Endodermal cell (in vitro differentiated cells): ENCODE measurements around the gene EFCAB6. TPM values are rescaled to one million over a fixed set of nuclear protein-coding genes. Genes with fewer than 3 reads are reported as not detected.

ENCODE experiments used
- DNase-seq: peaks from one replicate; pipeline ENCODE4 v3.0.0-alpha.2; 2017
- H3K27ac ChIP-seq: 2 replicates; pipeline ENCODE4 v1.5.1; 2013; ENCODE audit warnings: mild to moderate bottlenecking, low read depth, low read length, moderate library complexity
- H3K27me3 ChIP-seq: 2 replicates; pipeline ENCODE4 v1.6.1; 2013; ENCODE audit warnings: mild to moderate bottlenecking, low read length, moderate library complexity; ENCODE audit not compliant: insufficient read depth, control insufficient read depth, poor library complexity, severe bottlenecking
- H3K36me3 ChIP-seq: 2 replicates; pipeline ENCODE4 v1.7.0; 2013; ENCODE audit warnings: mild to moderate bottlenecking, low read length, moderate library complexity; ENCODE audit not compliant: control insufficient read depth, insufficient read depth
- H3K4me1 ChIP-seq: one replicate; pipeline ENCODE4 v1.7.0; 2013; ENCODE audit warnings: low read length; ENCODE audit not compliant: control insufficient read depth, insufficient read depth
- H3K4me3 ChIP-seq: 2 replicates; pipeline ENCODE4 v1.5.1; 2013; ENCODE audit warnings: mild to moderate bottlenecking, low read length, moderate library complexity
- H3K9ac ChIP-seq: 2 replicates; pipeline ENCODE4 v1.6.1; 2013; ENCODE audit warnings: mild to moderate bottlenecking, low read length, moderate library complexity; ENCODE audit not compliant: poor library complexity, severe bottlenecking; ENCODE audit errors: extremely low read depth
- H3K9me3 ChIP-seq: 2 replicates; pipeline ENCODE4 v1.6.1; 2013; ENCODE audit warnings: mild to moderate bottlenecking, low read length, moderate library complexity; ENCODE audit not compliant: control insufficient read depth
- H3K27ac Mint-ChIP-seq: 2 replicates; pipeline ENCODE4 v1.8.0; 2020; ENCODE audit warnings: mixed read lengths
- H3K27me3 Mint-ChIP-seq: 2 replicates; pipeline ENCODE4 v1.8.0; 2021; ENCODE audit warnings: mild to moderate bottlenecking, mixed read lengths; ENCODE audit not compliant: insufficient read depth
- H3K36me3 Mint-ChIP-seq: 2 replicates; pipeline ENCODE4 v1.8.0; 2020; ENCODE audit warnings: low read depth, mixed read lengths
- H3K4me1 Mint-ChIP-seq: 2 replicates; pipeline ENCODE4 v1.8.0; 2020; ENCODE audit warnings: mixed read lengths
- H3K4me3 Mint-ChIP-seq: 2 replicates; pipeline ENCODE4 v1.8.0; 2020; ENCODE audit warnings: mild to moderate bottlenecking, moderate library complexity, mixed read lengths
- H3K9me3 Mint-ChIP-seq: 2 replicates; pipeline ENCODE4 v1.8.0; 2020; ENCODE audit warnings: mild to moderate bottlenecking, mixed read lengths
- CTCF ChIP-seq: fragments of 200-600 bp; sonication (generic); conservative IDR thresholded peaks from 2 replicates; pipeline ENCODE4 v1.5.0; 2021; ENCODE audit warnings: antibody characterized with exemption, mild to moderate bottlenecking
- WGBS, 2 experiments: methylation state at CpG; one replicate each; pipeline versions ENCODE4 v1.1.5 to v1.1.7; 2013; ENCODE audit warnings: missing lambda C conversion rate in 2 of 2, mixed read lengths in 1 of 2; ENCODE audit not compliant: insufficient coverage in 1 of 2, insufficient read length in 1 of 2; 5-methylcytosine and 5-hydroxymethylcytosine counted together
- total RNA-seq, 2 donors: library from RNA; stranded (reverse); fragmentation: NEBNext Ultra II Directional in 1 of 2; extraction: Animal tissue kit (Norgen Biotek cat#: 25700) in 1 of 2; gene quantifications; 2 replicates in 1 of 2; 3 replicates in 1 of 2; pipeline ENCODE4 v1.2.1, GENCODE V29; 2021

EFCAB6 gene
- total RNA-seq, 2 donors from 2014 or later: 1.8 to 2.0 TPM

GRCh38 chr22:43633631-43634285 is 178.3 kb downstream of the EFCAB6 start:
- Mint-ChIP-seq H3K27ac (no peak overlapping the region), H3K4me3 (no peak overlapping the region), H3K9me3 (peaks cover under 1% of the 10 kb centered on the region), H3K4me1 (no peaks in the 10 kb centered on the region), H3K36me3 (no peaks in the 10 kb centered on the region), H3K27me3 (no peaks in the 10 kb centered on the region)
- Histone ChIP-seq H3K36me3 (no peaks in the 10 kb centered on the region), H3K27me3 (no peaks in the 10 kb centered on the region), H3K27ac (no peak overlapping the region), H3K4me1 (no peaks in the 10 kb centered on the region), H3K4me3 (no peak overlapping the region), H3K9ac (no peak overlapping the region), H3K9me3 (no peaks in the 10 kb centered on the region)
- no peak for TF ChIP-seq CTCF
- 89 to 94% methylated on average over 9 to 13 of the region's 13 CpGs for WGBS, 2 experiments
- no peak for DNase-seq

GRCh38 chr22:43631846-43632245 is 180.3 kb downstream of the EFCAB6 start:
- H3K9me3 Mint-ChIP-seq: no peaks in the 10 kb centered on the region
- 94 to 100% methylated on average over 8 to 10 of the region's 10 CpGs for WGBS, 2 experiments
- no peaks in the 10 kb centered on the region for H3K4me1 Mint-ChIP-seq
- TF ChIP-seq CTCF: no peak
- Histone ChIP-seq H3K36me3 (no peaks in the 10 kb centered on the region), H3K9me3 (no peaks in the 10 kb centered on the region), H3K4me3 (no peak overlapping the region), H3K27me3 (no peaks in the 10 kb centered on the region), H3K9ac (no peak overlapping the region), H3K4me1 (no peaks in the 10 kb centered on the region), H3K27ac (no peak overlapping the region)
- H3K27ac Mint-ChIP-seq: no peak overlapping the region
- H3K36me3 Mint-ChIP-seq: no peaks in the 10 kb centered on the region
- no peaks in the 10 kb centered on the region for H3K27me3 Mint-ChIP-seq
- H3K4me3 Mint-ChIP-seq: no peak overlapping the region
- no peak for DNase-seq

GRCh38 chr22:43631201-43631600 is 180.9 kb downstream of the EFCAB6 start:
- Histone ChIP-seq H3K9ac (no peak overlapping the region), H3K4me3 (no peak overlapping the region), H3K9me3 (no peaks in the 10 kb centered on the region), H3K4me1 (no peaks in the 10 kb centered on the region), H3K27me3 (no peaks in the 10 kb centered on the region), H3K36me3 (no peaks in the 10 kb centered on the region), H3K27ac (no peak overlapping the region)
- Mint-ChIP-seq H3K27ac (no peak overlapping the region), H3K36me3 (no peaks in the 10 kb centered on the region), H3K4me3 (no peak overlapping the region), H3K4me1 (no peaks in the 10 kb centered on the region), H3K9me3 (no peaks in the 10 kb centered on the region), H3K27me3 (no peaks in the 10 kb centered on the region)
- DNase-seq: no peak
- no peak for TF ChIP-seq CTCF
- WGBS, 2 experiments: 94 to 95% methylated on average over 7 to 11 of the region's 11 CpGs
